NCI-H1105 (cell line): ENCODE results near the gene KIF6.

Source experiments
- DNase-seq: peaks from one replicate; lab custom pipeline; 2025; lab: John Stamatoyannopoulos, UW

KIF6 gene

GRCh38 chr6:39446909-39447308 is 278.3 kb downstream of the KIF6 start:
- DNase-seq: no peak

DNA sequence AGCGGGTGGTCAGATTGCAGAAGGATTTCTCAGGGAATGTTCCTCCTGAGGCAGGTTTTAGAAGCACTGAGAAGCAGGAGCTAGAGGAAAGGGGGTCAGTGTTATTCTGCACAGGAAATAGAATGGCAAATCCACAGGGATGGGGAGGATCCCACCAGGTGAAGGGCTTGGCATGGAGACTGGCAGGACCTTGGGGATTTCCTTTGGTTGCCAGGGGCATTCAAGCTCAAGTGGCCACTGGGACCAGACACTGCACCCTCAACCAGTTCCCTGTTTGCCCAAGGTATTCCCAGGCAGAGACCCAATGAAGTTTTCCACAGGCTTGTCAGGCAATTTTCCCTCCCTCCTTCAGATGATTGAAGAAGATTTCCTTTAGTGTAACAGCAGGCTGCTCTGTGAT is 279.5 kb downstream of the KIF6 start:
- DNase-seq: no peak

GRCh38 chr6:39444479-39445019 is 280.7 kb downstream of the KIF6 start:
- DNase-seq: no peak

DNA sequence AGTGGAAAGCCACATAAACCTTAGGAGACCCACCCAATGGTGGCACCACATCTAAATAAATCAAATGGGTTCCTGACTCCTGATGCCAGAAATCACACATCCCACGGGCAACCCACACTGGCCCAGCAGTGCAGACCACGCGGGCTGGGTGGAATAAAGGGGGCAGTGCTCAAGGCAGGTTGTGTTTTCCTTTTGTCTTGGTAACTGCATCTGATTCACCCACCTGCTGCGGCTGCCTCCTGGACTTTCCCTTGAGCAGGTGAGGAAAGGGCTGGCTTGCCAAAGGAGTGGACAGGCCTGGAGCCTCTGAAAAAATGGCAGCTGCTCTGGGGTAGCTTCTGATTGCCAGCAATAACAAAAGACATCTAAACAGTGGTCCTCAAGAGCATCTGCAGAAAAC is 283.2 kb downstream of the KIF6 start:
- no peak for DNase-seq

- DNase-seq: no peak
Observed at GRCh38 chr6:39441301-39441700, 283.9 kb downstream of the KIF6 start.

DNA sequence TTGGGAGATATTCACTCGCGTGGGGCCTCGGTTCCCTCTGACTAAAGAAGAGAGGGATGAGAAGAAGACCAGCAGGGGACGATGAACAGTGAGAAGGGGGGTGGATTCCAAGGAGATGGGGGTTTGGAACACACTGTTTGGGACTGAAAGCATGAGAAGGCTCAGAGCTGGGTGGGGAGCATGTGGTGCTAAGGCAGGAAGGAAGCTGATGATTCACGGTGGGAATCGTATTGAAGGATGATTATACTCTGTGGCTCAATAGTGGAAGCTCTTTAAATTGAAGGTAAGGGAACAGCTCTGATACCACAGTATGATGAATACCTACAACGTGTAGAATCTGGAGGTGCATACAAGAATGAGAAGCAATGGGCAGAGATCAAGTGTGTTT is 285.2 kb downstream of the KIF6 start:
- DNase-seq: no peak

DNA sequence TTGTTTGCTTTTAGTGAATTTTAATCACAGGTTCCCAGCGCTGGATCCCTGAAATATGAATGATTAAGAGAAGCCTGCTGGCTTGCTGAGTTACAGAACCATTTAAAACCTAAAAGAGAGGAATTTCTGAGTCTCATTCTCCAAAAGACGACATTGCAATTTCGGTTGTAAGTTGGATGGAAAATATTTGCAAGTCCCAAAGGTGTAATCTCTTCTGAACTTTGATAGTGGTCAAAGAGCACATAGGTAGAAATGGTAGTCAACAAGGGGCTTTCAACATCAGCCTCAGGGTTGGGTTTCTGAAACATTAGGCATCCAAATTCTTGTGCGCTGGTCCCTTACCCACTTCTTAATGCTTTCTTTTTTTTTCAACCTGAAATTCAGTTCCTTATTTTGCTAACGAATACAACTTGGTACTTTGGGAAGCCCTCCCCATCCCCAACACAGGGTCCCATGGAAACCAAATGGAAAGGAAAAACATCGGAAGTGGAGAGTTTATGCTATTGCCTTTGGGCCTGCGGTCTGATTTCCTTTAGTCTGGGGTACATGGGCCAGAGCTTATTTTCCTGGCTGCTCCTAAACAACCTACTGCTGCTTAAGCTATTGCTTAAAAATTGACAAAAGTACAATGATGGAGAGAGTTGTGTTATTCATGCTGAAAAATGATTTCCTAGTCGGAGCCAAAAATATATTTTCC is 285.7 kb downstream of the KIF6 start:
- no peak for DNase-seq

DNA sequence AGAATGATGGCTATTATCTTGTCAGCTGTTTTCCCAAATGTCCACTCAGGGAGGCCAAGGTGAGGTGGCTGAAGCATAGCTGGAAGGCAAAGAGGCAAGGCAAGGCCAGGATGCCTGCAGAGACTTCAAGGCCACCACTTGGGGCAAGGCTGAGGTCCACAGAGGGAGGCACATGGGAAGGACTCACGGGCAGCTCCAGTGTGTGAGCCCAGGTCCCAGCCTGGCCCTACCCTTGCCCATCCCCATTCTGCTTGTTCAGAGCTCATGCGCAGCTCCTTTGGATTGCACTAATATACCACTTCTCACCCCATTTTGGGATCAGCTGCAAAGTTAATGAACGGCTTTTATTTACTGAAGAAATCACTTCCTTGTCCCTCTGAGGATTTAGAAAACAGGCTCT is 291.6 kb downstream of the KIF6 start:
- no peak for DNase-seq

DNA sequence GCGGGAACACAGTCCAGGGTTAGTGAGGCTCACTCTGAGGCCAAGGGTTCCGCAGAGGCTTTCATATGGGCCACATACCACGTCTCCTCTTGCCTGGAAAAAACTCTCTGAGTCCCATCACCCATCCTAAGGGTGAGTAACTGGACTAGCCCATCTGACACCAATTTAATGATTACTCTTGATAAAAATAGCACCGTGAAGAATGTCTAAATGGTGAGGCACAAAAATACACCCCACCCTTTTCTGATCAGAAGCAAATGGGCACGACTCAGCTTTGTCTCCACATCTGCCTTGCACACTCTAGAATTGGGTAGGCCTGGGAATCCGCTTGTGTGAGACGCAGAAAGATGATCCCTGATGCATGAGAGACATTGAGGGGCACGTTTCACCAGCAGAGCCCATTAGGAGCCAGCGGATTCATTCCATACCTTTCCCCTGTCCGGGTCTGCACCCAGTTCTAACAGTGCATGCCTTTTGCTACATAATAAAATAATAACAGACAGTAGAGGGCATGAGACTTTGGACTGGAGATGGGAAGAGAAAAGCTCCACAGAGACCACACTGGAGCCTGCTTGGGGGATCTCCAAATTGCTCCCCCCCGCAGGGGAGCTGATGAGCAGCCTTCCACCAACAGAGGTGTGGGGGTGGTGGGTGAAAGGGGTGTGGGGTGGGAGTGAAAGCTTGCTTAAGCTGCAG is 292.7 kb downstream of the KIF6 start:
- no peak for DNase-seq

- no peak for DNase-seq
Observed at GRCh38 chr6:39430871-39431523, 294.2 kb downstream of the KIF6 start.

- no peak for DNase-seq
Observed at GRCh38 chr6:39430446-39430845, 294.8 kb downstream of the KIF6 start.

- no peak for DNase-seq
Observed at GRCh38 chr6:39428816-39429215, 296.4 kb downstream of the KIF6 start.

GRCh38 chr6:39428152-39428551 is 297.1 kb downstream of the KIF6 start:
- DNase-seq: no peak

DNA sequence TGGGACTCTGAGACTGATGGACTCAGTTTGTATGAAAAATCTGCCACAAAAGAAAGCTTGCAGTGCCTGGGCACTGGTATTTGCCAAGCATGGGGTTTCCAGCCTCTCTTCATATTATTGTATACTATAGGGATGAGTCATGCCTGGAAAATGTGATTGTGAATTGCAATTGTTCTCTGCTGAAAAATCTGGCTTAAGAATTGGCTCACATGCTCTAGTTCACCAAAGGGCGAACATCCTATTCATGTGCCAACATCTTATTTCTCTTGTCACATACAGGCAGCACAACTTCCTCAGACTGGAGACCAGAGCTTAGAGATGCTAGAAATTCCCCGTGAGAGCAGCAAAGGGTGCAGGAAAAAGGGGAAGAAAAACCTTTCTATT is 299.1 kb downstream of the KIF6 start:
- DNase-seq: no peak

GRCh38 chr6:39425346-39426072 is 299.7 kb downstream of the KIF6 start:
- DNase-seq: no peak

- DNase-seq: no peak
Observed at GRCh38 chr6:39424831-39425230, 300.4 kb downstream of the KIF6 start.

- DNase-seq: no peak
Observed at GRCh38 chr6:39422238-39422637, 303.0 kb downstream of the KIF6 start.

DNA sequence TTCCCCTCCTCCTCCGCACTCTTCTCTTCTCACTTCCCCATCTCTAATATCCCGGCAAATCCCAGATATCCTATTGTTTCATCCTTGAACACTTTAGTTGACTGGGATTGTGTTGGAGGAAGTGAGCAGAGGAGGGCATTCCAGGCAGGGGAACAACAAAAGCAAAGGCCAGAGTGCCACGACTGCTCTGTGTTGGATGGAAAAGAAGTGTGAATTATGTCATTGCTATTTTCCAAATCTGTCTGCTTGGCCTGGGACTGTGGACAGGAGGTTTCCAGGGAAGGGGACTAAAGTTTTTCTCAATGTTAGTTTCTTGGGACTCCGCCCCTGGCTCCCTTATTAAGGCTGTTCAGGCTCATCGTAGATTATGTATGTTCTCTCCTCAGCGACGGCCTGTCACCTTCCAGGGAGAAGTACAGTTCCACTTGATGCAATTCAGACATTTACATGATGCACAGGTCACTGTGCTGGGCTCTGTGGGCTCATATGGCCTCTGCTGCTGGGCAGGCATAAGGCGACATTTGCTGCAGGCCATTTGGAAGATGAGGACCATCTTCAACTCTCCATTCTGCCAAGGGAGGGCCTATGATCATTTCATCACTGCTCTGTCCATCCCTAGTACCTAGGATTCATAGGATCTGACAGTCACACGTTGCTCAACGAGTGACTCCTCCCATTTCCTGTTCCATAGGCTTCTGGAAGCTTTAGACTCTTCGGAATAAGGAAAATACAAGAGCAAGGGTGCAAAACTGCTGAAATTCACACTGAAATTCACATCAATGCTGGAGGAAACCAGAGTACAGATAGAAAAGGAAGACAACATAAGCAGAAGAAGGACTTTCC is 303.6 kb downstream of the KIF6 start:
- no peak for DNase-seq

- DNase-seq: no peak
Observed at GRCh38 chr6:39420300-39421265, 304.6 kb downstream of the KIF6 start.

- no peak for DNase-seq
Observed at GRCh38 chr6:39419607-39420006, 305.6 kb downstream of the KIF6 start.
